ENCODE data around the gene DISP2. TPM values are rescaled to one million over a fixed set of nuclear protein-coding genes. Genes with fewer than 3 reads are reported as not detected.

DISP2 gene
- total RNA-seq, 1 experiment from 2014 or later: 4.6 TPM

- no TSS peak for BruUV-seq (replicated peaks)
- peaks cover 18% of the 10 kb centered on the region for H3K36me3 Mint-ChIP-seq (ENCODE audit: insufficient read depth, unreplicated experiment)
- H3K27me3 Mint-ChIP-seq (ENCODE audit: insufficient read depth, unreplicated experiment): no peaks in the 10 kb centered on the region
- no peaks in the 10 kb centered on the region for H3K9me3 ChIP-seq
- H3K4me3 ChIP-seq (ENCODE audit: low read depth, low read length): no peak overlapping the region
- CTCF ChIA-PET: no interaction called here
- H3K9me3 Mint-ChIP-seq (ENCODE audit: unreplicated experiment): no peaks in the 10 kb centered on the region
- peaks cover 5% of the 10 kb centered on the region for H3K4me1 ChIP-seq
- intact Hi-C loops (cut with micrococcal nuclease; ENCODE audit: unreplicated experiment): no loop called here
- H3K36me3 ChIP-seq (ENCODE audit: control insufficient read depth, insufficient read depth, low read length): peaks cover 1% of the 10 kb centered on the region; the same call in 1 of the 2 replicates
- POLR2A ChIA-PET: interaction anchor here (0.6 kb wide), 1 partner anchor 74 kb away, joined by 3 read pairs; no protein-coding TSS in a partner anchor
- H3K27ac Mint-ChIP-seq (ENCODE audit: unreplicated experiment): no peak overlapping the region
- no peaks in the 10 kb centered on the region for H3K4me1 Mint-ChIP-seq (ENCODE audit: low read depth, unreplicated experiment)
- TF ChIP-seq CTCF (IDR thresholded peaks at IDR 0.05; ENCODE audit: insufficient read depth in 1 of 2, low read depth in 1 of 2, low read length in 1 of 2, severe bottlenecking in 1 of 2, unreplicated experiment in 1 of 2): no peak
- no peak for DNase-seq
- H3K27me3 ChIP-seq (replicated peaks; ENCODE audit: control insufficient read depth, insufficient read depth, low read length): no peaks in the 10 kb centered on the region
- H3K4me3 Mint-ChIP-seq (ENCODE audit: unreplicated experiment): no peak overlapping the region
Observed at GRCh38 chr15:40380636-40381035, 22.6 kb downstream of the DISP2 start.

GRCh38 chr15:40381818-40382529 lies 24.0 kb downstream of the DISP2 start:
- peaks cover 7% of the 10 kb centered on the region for H3K36me3 ChIP-seq (ENCODE audit: control insufficient read depth, insufficient read depth, low read length)
- no TSS peak for BruUV-seq (replicated peaks)
- H3K27ac Mint-ChIP-seq (ENCODE audit: unreplicated experiment): peak overlapping the region; percentile 83
- intact Hi-C loops (cut with micrococcal nuclease; ENCODE audit: unreplicated experiment): loop anchor here (1.0 to 2.0 kb wide), 2 partner anchors 23 to 33 kb away; partner anchors contain the start of gene IVD
- H3K36me3 Mint-ChIP-seq (ENCODE audit: insufficient read depth, unreplicated experiment): peaks cover 31% of the 10 kb centered on the region
- peaks cover 5% of the 10 kb centered on the region for H3K4me1 ChIP-seq
- no peak for TF ChIP-seq CTCF (IDR thresholded peaks at IDR 0.05; ENCODE audit: insufficient read depth in 1 of 2, low read depth in 1 of 2, low read length in 1 of 2, severe bottlenecking in 1 of 2, unreplicated experiment in 1 of 2)
- no peaks in the 10 kb centered on the region for H3K27me3 Mint-ChIP-seq (ENCODE audit: insufficient read depth, unreplicated experiment)
- CTCF ChIA-PET: interaction anchor here (0.7 to 1.2 kb wide), 7 partner anchors 10 to 275 kb away, joined by 3 to 4 read pairs (median 3); partner anchors contain the start of gene BAHD1
- DNase-seq: no peak
- H3K4me3 Mint-ChIP-seq (ENCODE audit: unreplicated experiment): peak overlapping the region; percentile 97
- no peaks in the 10 kb centered on the region for H3K9me3 ChIP-seq
- no peak overlapping the region for H3K4me3 ChIP-seq (ENCODE audit: low read depth, low read length)
- H3K4me1 Mint-ChIP-seq (ENCODE audit: low read depth, unreplicated experiment): no peaks in the 10 kb centered on the region
- POLR2A ChIA-PET: interaction anchor here (1.0 kb wide), 1 partner anchor 24 kb away, joined by 8 read pairs; the partner anchor contains the start of gene IVD
- H3K9me3 Mint-ChIP-seq (ENCODE audit: unreplicated experiment): no peaks in the 10 kb centered on the region
- no peaks in the 10 kb centered on the region for H3K27me3 ChIP-seq (replicated peaks; ENCODE audit: control insufficient read depth, insufficient read depth, low read length)

- TF ChIP-seq CTCF (IDR thresholded peaks at IDR 0.05; ENCODE audit: insufficient read depth in 1 of 2, low read depth in 1 of 2, low read length in 1 of 2, severe bottlenecking in 1 of 2, unreplicated experiment in 1 of 2): no peak
- intact Hi-C loops (cut with micrococcal nuclease; ENCODE audit: unreplicated experiment): loop anchor here (1.0 to 2.0 kb wide), 2 partner anchors 22 to 34 kb away; partner anchors contain the start of gene IVD
- Histone ChIP-seq H3K36me3 (ENCODE audit: control insufficient read depth, insufficient read depth, low read length) (peaks cover 9% of the 10 kb centered on the region), H3K9me3 (no peaks in the 10 kb centered on the region), H3K4me3 (ENCODE audit: low read depth, low read length) (peak within 1 kb of the TSS; percentile 61), H3K27me3 (replicated peaks; ENCODE audit: control insufficient read depth, insufficient read depth, low read length) (no peaks in the 10 kb centered on the region), H3K4me1 (peaks cover 5% of the 10 kb centered on the region)
- peak; percentile 92 to 93 for DNase-seq
- Mint-ChIP-seq H3K4me1 (ENCODE audit: low read depth, unreplicated experiment) (no peaks in the 10 kb centered on the region), H3K36me3 (ENCODE audit: insufficient read depth, unreplicated experiment) (peaks cover 40% of the 10 kb centered on the region), H3K9me3 (ENCODE audit: unreplicated experiment) (no peaks in the 10 kb centered on the region), H3K4me3 (ENCODE audit: unreplicated experiment) (peak within 1 kb of the TSS; percentile 97), H3K27me3 (ENCODE audit: insufficient read depth, unreplicated experiment) (no peaks in the 10 kb centered on the region), H3K27ac (ENCODE audit: unreplicated experiment) (peak within 1 kb of the TSS; percentile 83)
- ChIA-PET CTCF (interaction anchor here (0.8 to 1.2 kb wide), 6 partner anchors 38 to 276 kb away, joined by 3 to 4 read pairs (median 3); partner anchors contain the start of gene BAHD1), POLR2A (interaction anchor here (1.0 kb wide), 1 partner anchor 23 kb away, joined by 8 read pairs; the partner anchor contains the start of gene IVD)
- TSS peak; percentile 70 for BruUV-seq (replicated peaks)
Observed at GRCh38 chr15:40382580-40383456, 24.8 kb downstream of the DISP2 start, which contains the start of gene KNSTRN. TSS of gene KNSTRN (plus strand) at chr15:40382721. CDS start at chr15:40382836, 115 bp downstream.
